GM21529 (cell line): ENCODE results near the gene SPNS2.

Source experiments
- ATAC-seq: cut with Tn5 transposase; IDR thresholded peaks from one replicate; pipeline ENCODE4 v1.9.1; 2021; ENCODE audit not compliant: unreplicated experiment

The SPNS2 gene

GRCh38 chr17:4480929-4481898 lies 17.5 kb upstream of the SPNS2 start:
- no peak for ATAC-seq

- no peak for ATAC-seq
Measured at GRCh38 chr17:4482338-4483011, 16.2 kb upstream of the SPNS2 start.

- ATAC-seq, result no peak
Measured at GRCh38 chr17:4483012-4483840, 15.5 kb upstream of the SPNS2 start.

GRCh38 chr17:4485676-4486646 lies 12.7 kb upstream of the SPNS2 start:
- no peak for ATAC-seq

- ATAC-seq, result no peak
Measured at GRCh38 chr17:4487296-4487695, 11.4 kb upstream of the SPNS2 start.

GRCh38 chr17:4487820-4488716 lies 10.6 kb upstream of the SPNS2 start:
- no peak for ATAC-seq

GRCh38 chr17:4488989-4489595 lies 9.6 kb upstream of the SPNS2 start:
- no peak for ATAC-seq

- no peak for ATAC-seq
Measured at GRCh38 chr17:4490109-4490591, 8.5 kb upstream of the SPNS2 start.

GRCh38 chr17:4490637-4491061 lies 8.0 kb upstream of the SPNS2 start:
- no peak for ATAC-seq

- no peak for ATAC-seq
Measured at GRCh38 chr17:4492721-4493561, 5.7 kb upstream of the SPNS2 start.

- ATAC-seq, result no peak
Measured at GRCh38 chr17:4497101-4497824, 1.4 kb upstream of the SPNS2 start.

GRCh38 chr17:4499431-4500190 lies 930 bp downstream of the SPNS2 start:
- no peak for ATAC-seq

- no peak for ATAC-seq
Measured at GRCh38 chr17:4500191-4500571, 1.5 kb downstream of the SPNS2 start.

GRCh38 chr17:4501295-4501949 lies 2.7 kb downstream of the SPNS2 start:
- ATAC-seq, result no peak

- no peak for ATAC-seq
Measured at GRCh38 chr17:4502466-4503154, 3.9 kb downstream of the SPNS2 start.
